Measurements from ENCODE around the gene KIF17. TPM values are rescaled to one million over a fixed set of nuclear protein-coding genes. Genes with fewer than 3 reads are reported as not detected.

The KIF17 gene
- total and polyA plus RNA-seq, 2 of the 8 experiments (the other 6 are each of a cell fraction or from before 2014, with no cell fraction given) = 6.9 to 10.4 TPM

DNA sequence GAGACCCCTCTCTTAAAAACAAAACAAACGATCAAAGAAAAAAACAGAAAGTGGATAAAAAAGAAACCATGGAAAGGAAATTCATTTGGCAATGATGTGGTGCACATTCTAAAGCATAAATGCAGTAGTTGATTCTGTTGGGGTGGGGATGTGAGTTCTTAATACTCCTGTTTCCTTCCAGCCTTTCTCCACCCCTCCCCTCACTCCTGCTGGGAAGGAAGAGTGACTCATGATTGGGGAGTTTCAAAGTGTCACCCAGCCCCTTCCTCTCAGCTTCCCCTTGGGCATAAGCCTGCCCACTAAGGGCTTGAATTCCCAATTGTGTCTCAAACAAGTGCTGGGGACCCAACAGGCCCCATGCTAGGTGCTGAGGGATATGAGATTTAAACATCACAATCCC is 91.3 kb downstream of the KIF17 start:
- H3K36me3 ChIP-seq (ENCODE audit: control insufficient read depth in 2 of 4, insufficient read depth in 4 of 4, low read length in 3 of 4) = peaks cover 0 to 2% (median 0%) of the 10 kb centered on the region in 4 experiments; a peak in 1 of 8 replicates
- H4K8ac ChIP-seq (ENCODE audit: extremely low read depth, insufficient read depth, low read length) = no peak overlapping the region
- H3K56ac ChIP-seq (replicated peaks; ENCODE audit: insufficient read length, low read depth, low read length) = no peak overlapping the region
- H3K79me1 ChIP-seq (ENCODE audit: low read depth, low read length) = no peaks in the 10 kb centered on the region
- peaks cover 8 to 9% of the 10 kb centered on the region in 2 experiments; a peak in 2 of 4 replicates for H3K9me3 ChIP-seq (ENCODE audit: insufficient read depth in 2 of 2, low read depth in 1 of 2, low read length in 1 of 2)
- peak overlapping the region; percentile 95 for H3K4ac ChIP-seq (replicated peaks; ENCODE audit: insufficient read length, low read depth, low read length)
- H3K4me1 ChIP-seq (replicated peaks in 1 of 4; ENCODE audit: control insufficient read depth in 3 of 4, insufficient read depth in 4 of 4, low read length in 3 of 4) = peaks cover 0 to 8% (median 1%) of the 10 kb centered on the region in 4 experiments; a peak in 2 of 7 replicates
- H4K5ac ChIP-seq (ENCODE audit: insufficient read length, low read depth, low read length) = no peak overlapping the region
- POLR2A ChIA-PET (ENCODE audit: partially characterized antibody) = interaction anchor here (0.6 to 1.6 kb wide), 3 partner anchors 13 to 1937 kb away, joined by 3 read pairs; partner anchors contain the start of gene EPHA8
- no peaks in the 10 kb centered on the region for H4K20me1 ChIP-seq (replicated peaks in 1 of 2; ENCODE audit: control insufficient read depth in 1 of 2, insufficient read depth in 2 of 2, low read length in 2 of 2)
- H2BK15ac ChIP-seq (ENCODE audit: low read length) = no peak overlapping the region
- peak overlapping the region; percentile 92 for H2BK20ac ChIP-seq (ENCODE audit: low read length)
- H3K4me3 ChIP-seq (ENCODE audit: extremely low read depth in 1 of 4, insufficient read depth in 2 of 4, low read depth in 3 of 4, low read length in 4 of 4) = no peak overlapping the region
- H4K91ac ChIP-seq (replicated peaks; ENCODE audit: insufficient read length, low read length) = peak overlapping the region; percentile 57
- no peak overlapping the region for H3K23ac ChIP-seq (ENCODE audit: insufficient read length)
- peak overlapping the region; percentile 57 for H2BK120ac ChIP-seq (replicated peaks; ENCODE audit: low read depth, low read length)
- no peaks in the 10 kb centered on the region for H3K27me3 ChIP-seq (replicated peaks in 1 of 4; ENCODE audit: control insufficient read depth in 3 of 4, extremely low read depth in 1 of 4, insufficient read depth in 3 of 4, low read length in 3 of 4)
- peak overlapping the region in 1 of 2 experiments; percentile 62; a peak in 1 of 4 replicates for H3K4me2 ChIP-seq (ENCODE audit: insufficient read depth in 1 of 2, low read depth in 2 of 2, low read length in 2 of 2)
- peak overlapping the region; percentile 60 for H2BK12ac ChIP-seq (ENCODE audit: low read depth, low read length)
- no peak overlapping the region for H3K14ac ChIP-seq (ENCODE audit: insufficient read length)
- H2BK5ac ChIP-seq (ENCODE audit: low read depth, low read length) = peak overlapping the region; percentile 91; the same call in 1 of the 2 replicates
- CTCF ChIA-PET (ENCODE audit: partially characterized antibody) = interaction anchor here (0.9 to 1.9 kb wide), 3 partner anchors 38 to 51 kb away, joined by 3 to 7 read pairs (median 6); partner anchors contain the start of gene CDA
- peak overlapping the region; percentile 36 for H3K18ac ChIP-seq (ENCODE audit: extremely low read depth, low read length)
- H3K9ac ChIP-seq (replicated peaks in 1 of 4; ENCODE audit: extremely low read depth in 1 of 4, low read depth in 3 of 4, low read length in 3 of 4) = no peak overlapping the region
- no peak for FAIRE-seq
- TF ChIP-seq GTF2F1 (IDR thresholded peaks at IDR 0.05; ENCODE audit: borderline replicate concordance, low read depth, low read length) = no peak
- peak; percentile 40; the same call in 1 of the 2 replicates for TF ChIP-seq JUND (IDR thresholded peaks at IDR 0.05; ENCODE audit: low read length)
- H3K27ac ChIP-seq (ENCODE audit: low read depth, low read length) = no peak overlapping the region
- H3K23me2 ChIP-seq (ENCODE audit: low read depth, low read length) = peaks cover 2% of the 10 kb centered on the region; the same call in 1 of the 2 replicates
- H2AK5ac ChIP-seq (ENCODE audit: low read depth, low read length) = no peak overlapping the region
- peak overlapping the region; percentile 20; the same call in 1 of the 2 replicates for H2AFZ ChIP-seq (ENCODE audit: low read length)
- H3K79me2 ChIP-seq (ENCODE audit: control insufficient read depth in 1 of 2, insufficient read depth in 2 of 2, low read length in 2 of 2) = no peaks in the 10 kb centered on the region
- no peak for DNase-seq (ENCODE audit: low read depth in 1 of 2, low spot score in 2 of 2)
- 71% methylated on average over 1 of the region's 1 CpG; no CpG with 5 or more reads in 1 of the 2 experiments for WGBS, 2 experiments (ENCODE audit: extremely low coverage in 1 of 2, insufficient coverage in 1 of 2, insufficient read length in 1 of 2, insufficient replicate concordance in 2 of 2, low coverage in 1 of 2, low lambda C conversion rate in 2 of 2, missing lambda C conversion rate in 1 of 2)
